ENCODE results near the gene FANCI. TPM values are rescaled to one million over a fixed set of nuclear protein-coding genes. Genes with fewer than 3 reads are reported as not detected.

Gene FANCI
- total RNA-seq, 1 experiment from 2014 or later, result 135 TPM

DNA sequence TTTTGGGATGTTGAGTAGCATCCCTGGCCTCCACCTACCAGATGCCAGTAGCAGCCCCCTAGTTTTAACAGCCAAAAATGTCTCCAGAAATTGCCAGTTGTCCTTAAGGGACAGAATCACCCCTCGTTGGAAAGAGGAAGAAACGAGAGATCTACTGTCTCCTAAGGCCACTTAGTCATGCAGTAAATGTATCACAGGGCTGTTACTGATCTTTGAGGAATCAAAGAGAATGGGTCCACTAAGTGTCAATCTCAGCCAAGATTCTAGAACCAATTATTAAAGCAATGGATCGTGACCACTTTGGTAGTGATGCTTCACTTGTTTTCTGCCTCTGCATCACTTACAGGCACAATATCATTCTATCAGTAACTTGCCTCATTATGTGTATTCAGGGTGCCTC, 64.5 kb downstream of the FANCI start:
- H3K36me3 ChIP-seq, result peaks cover 85% of the 10 kb centered on the region
- H3K27me3 ChIP-seq, result no peaks in the 10 kb centered on the region
- H3K4me1 ChIP-seq, result no peaks in the 10 kb centered on the region
- H3K27ac ChIP-seq, result no peak overlapping the region
- no peak for DNase-seq
- no peak overlapping the region for H3K4me3 ChIP-seq
- no peaks in the 10 kb centered on the region for H3K9me3 ChIP-seq (replicated peaks)

GRCh38 chr15:89309993-89310392, 66.2 kb downstream of the FANCI start:
- DNase-seq, result no peak
- Histone ChIP-seq H3K4me1 (no peaks in the 10 kb centered on the region), H3K9me3 (replicated peaks) (no peaks in the 10 kb centered on the region), H3K27me3 (no peaks in the 10 kb centered on the region), H3K4me3 (no peak overlapping the region), H3K36me3 (peaks cover 82% of the 10 kb centered on the region), H3K27ac (no peak overlapping the region)

DNA sequence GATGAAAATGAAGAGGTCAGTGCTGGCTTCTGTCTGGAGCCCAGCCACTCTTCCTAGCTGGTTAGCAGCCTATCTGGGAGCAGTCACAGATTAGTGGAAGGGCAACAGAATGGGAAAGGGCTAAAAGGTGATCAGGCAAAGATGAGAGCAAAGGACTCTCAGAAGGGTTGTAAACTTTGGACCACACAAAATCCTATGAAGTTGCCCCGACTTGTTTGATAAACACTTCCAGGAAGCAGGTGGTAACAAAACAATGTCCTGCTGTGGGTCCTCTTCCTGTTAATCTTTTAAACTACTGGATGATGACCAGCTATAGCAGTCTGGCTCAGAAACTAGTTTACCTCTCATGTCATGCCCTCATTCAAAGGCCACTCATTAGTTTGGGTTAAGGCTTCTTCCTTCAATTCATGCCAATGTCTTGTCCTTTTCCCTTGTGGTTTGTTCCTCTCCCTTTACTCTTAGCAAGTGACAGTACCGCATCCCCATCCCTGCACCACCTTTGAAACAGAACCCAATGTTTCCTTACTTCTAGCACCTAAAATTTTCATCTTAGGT, 71.7 kb downstream of the FANCI start:
- H3K27ac ChIP-seq, result no peak overlapping the region
- H3K27me3 ChIP-seq, result no peaks in the 10 kb centered on the region
- H3K9me3 ChIP-seq (replicated peaks), result no peaks in the 10 kb centered on the region
- H3K4me1 ChIP-seq, result no peaks in the 10 kb centered on the region
- no peak overlapping the region for H3K4me3 ChIP-seq
- H3K36me3 ChIP-seq, result peaks cover 85% of the 10 kb centered on the region
- no peak for DNase-seq

DNA sequence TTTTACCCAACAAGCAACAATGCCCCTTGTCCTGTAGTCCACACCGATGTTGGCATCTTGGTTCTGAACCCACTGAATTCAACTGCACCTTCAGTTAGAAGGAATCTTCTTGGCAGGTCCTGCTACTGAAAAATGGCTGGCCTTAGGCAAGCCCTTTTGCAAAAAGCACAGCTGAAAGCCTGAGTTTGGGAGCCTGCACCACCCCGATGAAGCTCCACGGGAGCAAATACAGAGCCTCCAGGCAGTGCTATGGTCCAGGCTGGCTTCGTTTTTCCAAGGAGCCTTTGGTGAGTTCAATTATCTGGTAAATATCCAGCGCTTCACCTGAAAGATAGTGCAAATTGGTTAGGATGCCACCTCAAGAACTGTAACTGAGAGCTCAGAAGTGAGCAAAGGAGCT, 72.7 kb downstream of the FANCI start:
- Histone ChIP-seq H3K27me3 (no peaks in the 10 kb centered on the region), H3K4me1 (no peaks in the 10 kb centered on the region), H3K9me3 (replicated peaks) (no peaks in the 10 kb centered on the region), H3K36me3 (peaks cover 91% of the 10 kb centered on the region), H3K27ac (no peak overlapping the region), H3K4me3 (no peak overlapping the region)
- no peak for DNase-seq

GRCh38 chr15:89317186-89317720, 73.5 kb downstream of the FANCI start:
- Histone ChIP-seq H3K4me3 (no peak overlapping the region), H3K27ac (no peak overlapping the region), H3K4me1 (no peaks in the 10 kb centered on the region), H3K36me3 (peaks cover 91% of the 10 kb centered on the region), H3K27me3 (no peaks in the 10 kb centered on the region), H3K9me3 (replicated peaks) (no peaks in the 10 kb centered on the region)
- DNase-seq, result no peak

DNA sequence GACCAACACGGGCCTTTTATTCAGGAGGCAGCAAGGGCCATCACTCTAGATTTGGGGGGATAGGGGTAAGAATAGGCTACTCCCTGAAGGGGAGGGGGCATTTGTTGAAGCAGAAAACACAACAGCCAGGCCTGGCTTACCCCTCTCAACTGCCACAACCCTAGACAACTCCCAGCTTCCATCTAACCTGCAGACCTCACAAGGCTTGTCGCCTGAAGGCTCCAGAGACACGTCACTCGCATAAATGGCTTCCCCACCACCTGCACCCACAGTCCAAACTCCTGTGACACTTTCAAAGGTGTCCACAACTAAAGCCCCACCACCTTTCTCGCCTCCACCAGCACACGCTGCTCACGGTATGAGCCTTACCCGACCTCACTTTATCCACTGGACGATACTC, 75.9 kb downstream of the FANCI start:
- Histone ChIP-seq H3K27me3 (no peaks in the 10 kb centered on the region), H3K27ac (no peak overlapping the region), H3K9me3 (replicated peaks) (no peaks in the 10 kb centered on the region), H3K36me3 (peaks cover 98% of the 10 kb centered on the region), H3K4me3 (no peak overlapping the region), H3K4me1 (no peaks in the 10 kb centered on the region)
- DNase-seq, result no peak

DNA sequence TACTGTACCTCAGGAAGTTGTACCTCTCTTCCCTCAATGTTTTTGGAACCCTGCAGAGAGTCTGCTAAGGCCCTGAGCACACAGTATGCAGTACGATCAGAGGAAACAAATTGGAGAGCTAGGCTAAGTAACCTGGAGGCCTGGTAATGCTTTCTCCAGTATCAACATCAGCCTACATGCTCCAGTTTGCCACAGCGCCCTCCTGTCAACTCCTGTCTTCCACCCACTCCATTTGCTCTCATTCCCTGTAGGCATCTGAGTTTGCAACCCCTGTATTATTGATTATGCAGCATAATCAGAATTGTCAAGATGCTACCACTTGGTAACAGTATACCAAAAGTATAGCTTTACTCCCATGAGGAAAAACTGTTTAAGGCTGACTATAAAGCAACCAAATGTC, 76.4 kb downstream of the FANCI start:
- Histone ChIP-seq H3K27ac (no peak overlapping the region), H3K9me3 (replicated peaks) (no peaks in the 10 kb centered on the region), H3K4me3 (no peak overlapping the region), H3K36me3 (peaks cover 93% of the 10 kb centered on the region), H3K27me3 (no peaks in the 10 kb centered on the region), H3K4me1 (no peaks in the 10 kb centered on the region)
- DNase-seq, result no peak

GRCh38 chr15:89321521-89322410, 78.0 kb downstream of the FANCI start:
- Histone ChIP-seq H3K27me3 (no peaks in the 10 kb centered on the region), H3K4me1 (no peaks in the 10 kb centered on the region), H3K4me3 (no peak overlapping the region), H3K27ac (no peak overlapping the region), H3K9me3 (replicated peaks) (no peaks in the 10 kb centered on the region), H3K36me3 (peaks cover 93% of the 10 kb centered on the region)
- no peak for DNase-seq

- no peaks in the 10 kb centered on the region for H3K27me3 ChIP-seq
- no peak overlapping the region for H3K4me3 ChIP-seq
- no peaks in the 10 kb centered on the region for H3K9me3 ChIP-seq (replicated peaks)
- no peak overlapping the region for H3K27ac ChIP-seq
- H3K4me1 ChIP-seq, result no peaks in the 10 kb centered on the region
- DNase-seq, result no peak
- H3K36me3 ChIP-seq, result peaks cover 93% of the 10 kb centered on the region
Observed at GRCh38 chr15:89322822-89323221, 79.0 kb downstream of the FANCI start.

GRCh38 chr15:89323825-89324224, 80.0 kb downstream of the FANCI start:
- no peaks in the 10 kb centered on the region for H3K27me3 ChIP-seq
- H3K36me3 ChIP-seq, result peaks cover 93% of the 10 kb centered on the region
- no peak overlapping the region for H3K4me3 ChIP-seq
- H3K9me3 ChIP-seq (replicated peaks), result no peaks in the 10 kb centered on the region
- no peak overlapping the region for H3K27ac ChIP-seq
- DNase-seq, result no peak
- H3K4me1 ChIP-seq, result no peaks in the 10 kb centered on the region

DNA sequence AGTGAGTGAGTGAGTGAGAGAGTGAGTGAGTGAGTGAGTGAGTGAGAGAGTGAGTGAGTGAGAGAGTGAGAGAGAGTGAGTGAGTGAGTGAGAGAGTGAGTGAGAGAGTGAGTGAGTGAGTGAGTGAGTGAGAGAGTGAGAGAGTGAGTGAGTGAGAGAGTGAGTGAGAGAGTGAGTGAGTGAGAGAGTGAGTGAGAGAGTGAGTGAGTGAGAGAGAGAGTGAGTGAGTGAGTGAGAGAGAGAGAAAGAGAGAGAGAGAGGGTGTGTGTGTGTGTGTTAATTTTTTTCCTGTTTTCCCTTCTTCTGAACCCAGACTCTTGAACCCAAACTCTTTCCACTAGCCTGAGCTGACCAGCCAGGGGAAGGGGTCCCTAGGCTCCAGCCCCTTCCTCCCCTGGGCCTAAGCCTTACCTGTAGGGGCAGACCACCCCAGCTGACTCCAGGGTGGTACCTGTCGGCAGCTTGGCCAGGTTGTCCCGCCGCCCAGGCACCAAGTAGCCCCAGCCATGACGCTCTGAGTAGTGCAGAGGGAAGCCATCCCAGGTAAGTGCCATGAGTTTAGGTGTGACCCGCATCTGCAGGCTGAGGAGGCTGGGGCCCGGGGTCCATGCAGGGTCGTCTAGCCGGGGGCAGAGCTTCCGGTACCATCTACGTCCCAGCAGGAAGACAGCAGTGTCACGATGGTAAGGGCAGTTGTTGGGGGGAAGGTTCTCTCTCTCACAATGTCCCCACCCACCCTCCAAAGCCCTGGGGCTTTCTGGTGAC, 81.4 kb downstream of the FANCI start:
- H3K9me3 ChIP-seq (replicated peaks), result no peaks in the 10 kb centered on the region
- H3K27ac ChIP-seq, result no peak overlapping the region
- no peak overlapping the region for H3K4me3 ChIP-seq
- no peaks in the 10 kb centered on the region for H3K27me3 ChIP-seq
- no peak for DNase-seq
- peaks cover 6% of the 10 kb centered on the region; the same call in 1 of the 2 replicates for H3K4me1 ChIP-seq
- H3K36me3 ChIP-seq, result peaks cover 95% of the 10 kb centered on the region

- H3K4me1 ChIP-seq, result peaks cover 16% of the 10 kb centered on the region; the same call in 1 of the 2 replicates
- no peak for DNase-seq
- no peak overlapping the region for H3K4me3 ChIP-seq
Observed at GRCh38 chr15:89326316-89326715, 82.5 kb downstream of the FANCI start.

GRCh38 chr15:89327113-89327512, 83.3 kb downstream of the FANCI start:
- no peaks in the 10 kb centered on the region for H3K9me3 ChIP-seq (replicated peaks)
- no peak for DNase-seq
- no peak overlapping the region for H3K27ac ChIP-seq
- peaks cover 84% of the 10 kb centered on the region for H3K36me3 ChIP-seq
- peaks cover 24% of the 10 kb centered on the region; the same call in 1 of the 2 replicates for H3K4me1 ChIP-seq
- no peak overlapping the region for H3K4me3 ChIP-seq
- no peaks in the 10 kb centered on the region for H3K27me3 ChIP-seq

More at GRCh38 chr15:89326316-89326715, 82.5 kb downstream of the FANCI start:
- Histone ChIP-seq H3K36me3 (peaks cover 87% of the 10 kb centered on the region), H3K27me3 (no peaks in the 10 kb centered on the region), H3K27ac (no peak overlapping the region), H3K9me3 (replicated peaks) (no peaks in the 10 kb centered on the region)

DNA sequence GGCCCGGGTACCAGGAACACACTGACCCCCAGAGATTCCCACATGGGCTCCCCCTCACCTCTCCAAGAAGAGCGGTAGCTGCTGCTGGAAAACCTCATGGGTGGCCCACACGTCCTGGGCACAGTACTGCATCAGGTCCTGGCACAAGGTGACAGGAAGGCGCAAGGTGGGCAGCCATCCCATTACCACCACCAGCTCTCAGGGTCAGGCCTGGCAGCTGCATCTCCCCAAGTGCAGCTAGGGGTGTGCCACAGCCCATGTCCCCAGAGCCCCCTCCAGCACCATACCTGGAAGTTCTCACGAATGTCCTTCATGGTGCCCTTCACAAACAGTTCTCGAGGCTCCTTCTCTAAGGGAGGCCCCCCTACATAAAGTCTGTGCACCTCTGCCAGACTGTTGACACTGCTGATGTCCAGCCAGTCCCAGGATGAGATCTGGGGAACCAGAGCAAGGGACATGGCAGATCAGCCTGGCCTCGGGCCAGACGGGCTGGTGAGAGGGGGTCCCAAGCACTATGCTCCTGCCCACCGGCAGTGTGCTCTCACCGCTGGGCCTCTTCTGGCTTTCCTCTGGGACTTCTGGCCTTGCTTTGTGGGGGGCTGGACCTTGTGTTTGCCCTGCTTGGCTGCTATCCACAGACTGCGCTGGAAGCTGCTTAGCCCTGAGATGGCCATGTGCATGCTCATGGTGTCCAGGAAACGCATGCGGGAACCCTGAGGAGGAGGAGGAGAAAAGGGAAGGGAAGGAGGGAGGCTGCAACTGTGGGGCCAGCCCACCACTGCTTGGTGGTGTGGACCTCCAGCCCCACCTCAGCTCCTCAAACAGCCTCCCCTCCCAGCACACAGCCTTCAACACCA, 84.8 kb downstream of the FANCI start:
- Histone ChIP-seq H3K36me3 (peaks cover 78% of the 10 kb centered on the region), H3K4me3 (no peak overlapping the region), H3K27ac (no peak overlapping the region), H3K27me3 (no peaks in the 10 kb centered on the region), H3K4me1 (peaks cover 26% of the 10 kb centered on the region; the same call in 1 of the 2 replicates), H3K9me3 (replicated peaks) (no peaks in the 10 kb centered on the region)
- DNase-seq, result no peak

All from SJCRH30 (cell line).